CD4-positive, alpha-beta T cell treated with Interleukin-6 for 4 hours (primary cell): ENCODE results near the gene DTX3.
"Not testable (repeated sequence)": the region's sequence is repeated elsewhere in the genome, so short reads cannot be mapped to it uniquely, and the experiment has no call there.

Experiments
- DNase-seq: peaks from one replicate; pipeline ENCODE4 v3.0.0-alpha.2; 2020; ENCODE audit warnings: mixed read lengths

The DTX3 gene

DNA sequence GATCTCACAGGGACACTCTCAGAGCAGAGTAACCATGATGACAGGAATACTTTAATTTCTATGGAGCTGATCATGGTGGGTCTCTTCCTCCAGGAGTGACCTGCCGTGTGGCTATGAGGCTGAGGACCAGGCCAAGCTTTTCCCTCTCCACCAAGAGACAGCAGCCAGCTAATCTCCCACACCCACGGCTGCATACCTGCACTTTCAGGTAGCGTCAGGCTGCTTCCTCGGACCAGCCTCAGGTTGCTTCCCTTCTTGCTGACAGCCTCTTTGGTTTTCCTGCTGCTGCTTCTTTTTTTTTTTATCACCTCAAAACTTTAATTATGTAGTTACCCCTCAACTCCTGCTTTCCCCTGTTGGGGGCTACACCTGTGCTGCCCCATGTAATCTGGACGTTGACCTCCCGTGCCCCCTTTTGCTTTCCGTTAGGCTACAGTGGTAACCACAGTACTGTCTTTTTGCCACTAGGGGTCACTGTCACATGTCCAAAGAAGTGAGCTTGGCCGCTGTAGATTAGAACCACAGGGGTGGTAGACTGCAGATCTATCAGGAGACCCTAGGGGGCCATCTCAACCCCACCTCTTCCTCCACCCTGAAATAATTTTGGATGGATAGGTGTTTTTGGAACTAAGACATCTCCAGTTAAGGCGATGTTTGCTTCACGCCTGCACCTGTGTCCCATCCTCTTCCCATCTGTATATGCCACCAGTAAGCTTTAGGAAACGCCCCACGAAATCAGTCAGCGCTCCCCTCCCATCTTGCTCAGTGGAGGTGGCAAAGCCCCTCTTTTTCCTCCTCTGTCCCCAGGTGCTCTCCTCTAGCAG lies 21.4 kb upstream of the DTX3 start:
- DNase-seq = peak; percentile 71

DNA sequence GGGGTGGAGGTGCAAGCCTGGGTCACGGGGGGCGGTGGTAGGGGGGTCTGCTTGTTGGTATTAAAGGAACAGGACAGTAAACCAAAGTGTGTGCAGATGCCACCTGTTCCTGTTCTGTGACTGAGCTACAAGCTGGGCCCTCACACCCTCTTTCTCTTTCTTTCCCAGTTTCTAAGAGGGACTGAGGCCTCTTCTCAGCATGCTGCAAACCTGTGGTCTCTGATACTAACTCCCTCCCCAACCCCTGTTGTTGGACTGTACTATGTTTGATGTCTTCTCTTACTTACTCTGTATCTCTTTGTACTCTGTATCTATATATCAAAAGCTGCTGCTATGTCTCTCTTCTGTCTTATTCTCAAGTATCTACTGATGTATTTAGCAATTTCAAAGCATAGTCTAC lies 20.6 kb upstream of the DTX3 start:
- DNase-seq = no peak

DNA sequence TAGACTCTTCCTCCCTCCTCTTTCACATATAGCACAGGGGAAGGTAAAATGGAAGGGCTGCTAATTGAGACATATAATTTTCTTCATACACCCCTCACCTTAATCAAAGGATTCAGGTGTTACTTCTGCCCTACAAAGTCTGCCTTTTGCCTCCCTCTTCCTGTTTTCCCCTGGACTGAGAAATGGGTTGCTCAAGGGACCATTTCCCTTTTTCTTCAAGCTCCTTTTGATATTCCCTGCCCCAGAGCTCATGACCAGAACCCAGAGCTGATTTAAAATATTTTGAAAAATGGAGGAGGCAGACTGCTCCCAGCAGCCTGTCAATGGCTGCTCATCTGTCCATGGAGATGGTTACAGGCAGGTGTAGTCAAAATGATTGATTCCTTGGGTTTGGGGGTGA lies 19.9 kb upstream of the DTX3 start:
- no peak for DNase-seq

DNA sequence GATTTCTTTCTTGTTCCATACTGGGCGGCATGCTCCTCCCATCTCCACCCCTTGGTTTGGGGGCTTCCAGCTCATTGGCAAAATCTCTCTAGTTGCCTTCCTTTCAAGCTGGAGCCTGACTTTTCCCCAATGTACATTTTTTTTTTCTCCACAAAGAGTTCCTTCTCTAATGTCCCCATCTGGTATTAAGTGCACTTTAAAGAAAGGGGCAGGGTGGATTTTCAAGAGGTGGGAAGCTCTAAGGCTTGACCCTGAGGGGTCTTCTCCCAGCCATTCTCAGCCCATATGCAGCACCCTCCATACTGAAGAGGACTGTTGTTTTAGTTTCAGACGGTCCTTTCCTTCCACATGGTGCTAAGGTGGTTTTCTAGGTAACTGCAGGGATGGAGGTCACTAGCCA lies 19.5 kb upstream of the DTX3 start:
- DNase-seq = no peak

DNA sequence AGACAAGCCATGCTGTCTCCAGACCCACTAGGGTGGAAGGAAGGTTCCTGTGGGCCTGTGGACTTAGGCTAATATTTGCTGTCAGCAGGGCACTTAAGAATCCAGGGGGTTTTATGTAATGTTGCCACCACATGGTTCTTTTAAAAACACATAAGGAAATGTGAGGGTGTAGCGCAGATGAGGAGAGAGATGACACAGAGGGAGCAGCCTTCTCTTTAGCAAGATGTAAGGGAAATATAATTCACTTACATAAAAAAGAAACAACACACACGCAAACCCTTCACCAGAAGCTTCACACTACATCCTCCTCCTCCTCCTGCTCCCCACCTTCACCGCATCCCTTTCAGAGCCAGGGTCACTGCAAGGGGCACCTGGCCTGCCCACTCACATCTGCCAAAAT lies 18.5 kb upstream of the DTX3 start:
- DNase-seq = no peak

DNA sequence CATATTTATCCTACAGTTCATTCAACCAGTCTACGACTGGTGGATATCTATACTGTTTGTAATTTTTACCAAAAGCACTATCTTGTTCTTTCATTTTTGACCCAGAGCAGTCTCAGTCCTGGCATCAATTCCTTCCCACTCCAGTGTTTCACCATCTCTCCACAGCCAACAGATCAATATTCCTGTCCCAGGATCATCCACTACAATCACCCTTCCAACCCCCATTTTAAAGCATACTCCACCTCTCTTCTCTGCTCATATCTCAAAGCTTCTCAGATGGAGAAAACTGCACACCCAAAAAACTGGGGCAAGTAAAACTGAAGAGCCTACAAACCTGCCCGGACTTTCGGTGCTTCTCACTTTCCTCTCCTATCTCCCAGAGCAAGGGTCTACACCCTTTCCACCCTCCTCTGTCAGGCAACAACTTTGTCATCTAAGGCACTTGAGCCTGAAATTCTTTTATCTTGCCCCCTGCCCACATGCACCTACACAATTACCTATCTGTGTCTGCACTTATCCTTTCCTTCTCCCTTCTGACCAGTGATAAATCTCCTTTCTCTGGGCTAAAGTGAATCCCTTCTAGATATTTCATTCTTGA lies 17.7 kb upstream of the DTX3 start:
- no peak for DNase-seq

DNA sequence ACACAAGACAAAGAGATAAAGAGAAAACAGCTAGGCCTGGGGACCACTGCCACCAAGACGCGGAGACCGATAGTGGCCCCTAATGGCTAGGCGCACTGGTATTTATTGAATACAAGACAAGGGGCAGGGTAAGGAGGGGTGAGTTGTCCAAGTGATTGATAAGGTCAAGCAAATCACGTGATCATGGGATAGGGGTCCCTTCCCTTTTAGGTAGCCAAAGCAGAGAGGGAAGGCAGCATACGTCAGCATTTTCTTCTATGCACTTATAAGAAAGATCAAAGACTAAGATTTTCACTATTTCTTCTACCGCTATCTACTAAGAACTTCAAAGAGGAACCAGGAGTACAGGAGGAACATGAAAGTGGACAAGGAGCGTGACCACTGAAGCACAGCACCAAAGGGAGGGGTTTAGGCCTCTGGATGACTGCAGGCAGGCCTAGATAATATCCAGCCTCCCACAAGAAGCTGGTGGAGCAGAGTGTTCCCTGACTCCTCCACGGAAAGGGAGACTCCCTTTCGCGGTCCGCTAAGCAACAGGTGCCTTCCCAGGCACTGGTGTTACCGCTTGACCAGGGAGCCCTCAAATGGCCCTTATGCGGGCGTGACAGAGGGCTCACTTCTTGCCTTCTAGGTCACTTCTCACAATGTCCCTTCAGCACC lies 15.5 kb upstream of the DTX3 start:
- not testable (repeated sequence) for DNase-seq

DNA sequence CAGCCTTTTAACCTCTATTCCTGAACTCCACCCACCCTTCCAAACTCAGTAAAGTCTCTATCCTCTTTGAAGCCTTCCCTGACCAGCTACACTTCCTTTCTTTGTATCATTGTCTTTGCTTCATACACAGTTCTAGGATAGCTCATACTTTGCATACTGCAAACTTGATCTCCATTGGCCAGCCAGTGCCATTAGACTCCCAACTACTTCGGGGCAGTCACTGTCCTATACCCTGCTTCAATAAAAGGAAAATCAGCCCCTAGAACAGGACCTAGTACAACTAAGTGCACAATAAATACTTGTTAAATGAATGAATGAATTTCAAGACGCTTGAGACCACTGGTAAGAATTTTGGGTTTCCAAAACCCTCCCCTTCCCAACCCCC lies 14.2 kb upstream of the DTX3 start:
- DNase-seq = no peak

DNA sequence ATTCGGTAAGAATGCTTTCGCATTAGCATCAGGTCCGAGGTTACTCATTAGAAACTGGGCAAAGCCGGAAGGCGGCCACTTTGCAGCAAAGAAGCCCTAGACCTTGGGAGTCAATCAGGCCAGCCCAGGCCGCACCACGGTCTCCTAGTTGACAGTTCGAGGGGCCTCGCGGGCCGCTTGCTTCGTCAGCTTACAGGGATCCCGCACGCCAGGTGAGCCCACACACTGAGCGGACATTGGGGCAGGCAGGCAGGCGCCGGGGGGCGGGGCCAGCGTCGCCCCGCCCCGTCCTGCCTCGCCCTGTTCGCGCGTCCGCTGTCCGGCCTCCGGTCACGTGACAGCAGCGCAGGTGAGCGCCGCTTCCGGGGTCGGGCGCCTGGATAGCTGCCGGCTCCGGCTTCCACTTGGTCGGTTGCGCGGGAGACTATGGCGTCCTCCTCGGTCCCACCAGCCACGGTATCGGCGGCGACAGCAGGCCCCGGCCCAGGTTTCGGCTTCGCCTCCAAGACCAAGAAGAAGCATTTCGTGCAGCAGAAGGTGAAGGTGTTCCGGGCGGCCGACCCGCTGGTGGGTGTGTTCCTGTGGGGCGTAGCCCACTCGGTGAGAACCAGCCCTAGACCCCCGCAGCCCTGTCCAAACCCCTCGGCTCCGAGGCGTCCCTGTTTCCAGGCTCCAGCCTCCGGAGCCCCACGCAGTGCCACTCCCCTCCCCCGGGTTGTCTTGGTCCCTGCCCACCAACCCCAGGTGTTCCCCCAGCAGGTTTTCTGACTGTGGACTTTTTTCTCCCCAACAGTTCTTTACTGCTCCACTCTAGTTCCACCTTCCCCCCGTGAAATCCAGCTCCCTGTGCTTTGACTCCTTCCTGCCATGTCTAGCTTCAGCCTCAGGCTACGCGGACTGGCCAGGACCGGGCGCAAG lies 13.5 kb upstream of the DTX3 start, which contains the start of gene PIP4K2C:
Gene PIP4K2C, plus strand, starts transcription at position 329 of the 918 bp plus-strand sequence. Its CDS starts 98 bp downstream, at position 427.
- peak; percentile 85 for DNase-seq

DNA sequence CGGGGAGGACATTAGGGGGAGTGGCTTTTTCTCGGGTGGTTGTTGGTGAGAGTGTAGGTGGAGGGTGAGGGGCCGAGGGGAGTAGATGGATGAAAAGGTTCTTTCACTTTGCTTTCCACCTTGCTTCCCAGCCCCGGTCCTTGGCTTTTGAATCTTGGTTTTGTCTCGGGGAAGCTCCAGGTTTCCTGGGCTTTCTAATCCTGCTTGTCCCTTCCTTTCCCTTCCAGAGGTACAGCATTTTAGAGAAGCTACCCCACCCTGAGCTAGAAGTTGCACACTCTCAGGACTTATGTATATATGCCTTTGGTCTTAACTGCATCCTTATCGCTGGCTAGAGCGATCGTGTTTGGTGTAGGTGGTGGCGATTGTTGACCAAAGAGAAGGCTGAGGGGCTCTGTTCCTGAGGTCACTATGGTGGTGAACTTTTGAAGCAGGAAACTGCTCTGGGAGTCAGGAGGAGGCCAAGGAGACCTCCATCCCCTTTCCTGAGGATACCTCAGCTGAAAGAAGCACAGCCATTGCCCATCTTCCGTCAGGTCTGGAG lies 12.8 kb upstream of the DTX3 start:
- no peak for DNase-seq

DNA sequence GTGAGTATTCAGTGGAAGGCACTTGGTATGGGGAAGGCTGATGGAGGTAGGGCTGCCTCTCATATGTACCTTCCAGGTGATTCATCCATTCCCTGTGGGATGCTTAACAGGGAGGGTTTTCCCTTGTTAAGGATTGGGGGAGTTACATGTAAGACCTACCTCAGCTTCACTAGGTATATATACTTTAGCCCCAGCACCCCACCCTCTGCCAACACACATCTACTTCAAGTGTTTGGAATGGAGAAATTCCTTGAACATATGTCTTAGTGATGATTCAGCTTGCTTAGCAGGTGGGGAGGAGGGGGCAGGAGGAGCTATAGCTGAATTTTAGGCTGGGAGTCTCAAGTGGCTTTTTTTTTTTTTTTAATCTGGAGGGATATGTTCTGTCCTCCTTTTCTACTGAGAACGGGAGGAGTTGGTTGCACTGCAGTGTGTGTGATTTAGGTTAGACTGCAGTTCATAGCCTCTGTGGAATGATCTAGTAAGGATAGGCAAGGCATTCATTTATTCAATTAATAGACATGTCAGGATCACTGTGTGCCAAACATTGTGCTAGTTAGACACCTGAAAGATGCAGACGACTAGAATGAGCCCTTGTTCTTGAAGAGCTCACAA lies 12.0 kb upstream of the DTX3 start:
- DNase-seq = no peak

DNA sequence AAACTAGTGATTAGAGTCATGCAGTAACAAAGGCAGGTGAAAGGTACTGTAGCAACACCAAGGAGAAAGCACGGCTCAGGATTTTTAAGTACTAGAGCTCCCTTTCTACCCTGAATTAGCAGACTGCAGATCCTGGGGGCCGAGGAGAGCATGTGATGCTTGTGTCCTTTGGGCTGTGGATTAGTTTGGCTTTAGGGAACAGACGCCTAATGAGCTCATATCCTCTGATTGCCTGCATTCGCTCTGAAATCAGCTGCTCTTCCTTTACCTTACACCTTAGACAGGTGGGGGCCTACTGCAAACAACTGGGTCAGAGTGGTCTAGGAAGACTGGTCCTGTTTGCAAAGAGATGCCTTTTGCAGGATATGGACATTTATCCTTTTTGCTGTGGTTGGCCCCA lies 11.4 kb upstream of the DTX3 start:
- no peak for DNase-seq

DNA sequence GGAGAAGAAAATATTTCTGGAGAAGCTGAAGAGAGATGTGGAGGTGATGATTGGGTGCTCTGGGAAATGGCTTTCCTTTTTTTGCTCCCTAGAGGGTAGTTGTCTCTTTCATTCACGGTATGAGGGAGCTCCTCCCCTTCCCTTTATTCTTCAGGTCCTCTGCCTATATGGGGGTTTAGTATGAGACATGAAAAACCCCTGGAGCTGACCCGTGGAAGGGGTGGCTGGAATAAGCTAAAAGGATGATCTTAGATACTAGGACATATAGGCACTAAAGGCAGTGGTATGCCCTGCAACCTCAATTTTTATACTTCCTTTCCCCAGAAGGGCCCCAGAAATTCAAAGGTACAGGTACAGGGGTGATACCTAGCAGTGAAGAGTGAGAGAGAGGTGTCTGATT lies 4.2 kb upstream of the DTX3 start:
- no peak for DNase-seq

DNA sequence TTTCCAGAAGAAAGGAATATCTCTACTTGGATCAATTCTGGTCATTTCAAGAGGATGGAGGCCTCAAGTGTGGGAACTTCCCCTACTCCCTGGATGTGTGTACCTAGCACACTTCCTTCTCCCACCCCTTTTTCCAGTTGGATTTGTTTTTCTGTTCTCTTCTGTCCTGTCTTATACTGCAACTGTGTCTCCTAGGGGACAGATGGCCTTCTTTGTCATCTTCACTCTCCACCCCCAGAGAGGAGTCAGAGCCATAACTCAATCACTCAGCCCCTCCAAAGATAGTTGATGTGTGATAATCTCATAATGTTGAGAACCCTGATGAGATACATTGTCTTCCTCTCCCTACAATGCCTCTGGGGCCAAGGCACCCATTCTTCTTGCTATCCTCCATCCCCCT lies 2.1 kb upstream of the DTX3 start:
- no peak for DNase-seq

DNA sequence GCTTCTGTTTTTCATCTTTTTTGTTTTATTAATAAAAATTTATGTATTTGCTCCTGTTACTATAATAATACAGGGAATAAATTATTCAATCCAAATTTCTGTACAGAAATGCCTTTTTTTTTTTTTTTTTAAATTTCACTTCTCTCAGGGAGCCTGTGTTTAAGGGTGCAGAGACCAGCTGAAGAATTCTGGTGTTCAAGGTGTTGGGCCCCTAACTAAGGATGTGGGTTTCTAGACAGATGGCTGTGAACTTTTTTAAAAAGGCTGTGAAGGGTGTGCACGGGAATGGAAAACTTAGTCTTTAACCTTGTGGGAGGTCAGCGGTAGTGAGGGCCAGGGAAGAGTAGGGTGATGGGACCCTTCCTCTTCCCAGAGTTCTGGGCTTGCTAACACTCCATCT lies 1.3 kb upstream of the DTX3 start:
- no peak for DNase-seq

DNA sequence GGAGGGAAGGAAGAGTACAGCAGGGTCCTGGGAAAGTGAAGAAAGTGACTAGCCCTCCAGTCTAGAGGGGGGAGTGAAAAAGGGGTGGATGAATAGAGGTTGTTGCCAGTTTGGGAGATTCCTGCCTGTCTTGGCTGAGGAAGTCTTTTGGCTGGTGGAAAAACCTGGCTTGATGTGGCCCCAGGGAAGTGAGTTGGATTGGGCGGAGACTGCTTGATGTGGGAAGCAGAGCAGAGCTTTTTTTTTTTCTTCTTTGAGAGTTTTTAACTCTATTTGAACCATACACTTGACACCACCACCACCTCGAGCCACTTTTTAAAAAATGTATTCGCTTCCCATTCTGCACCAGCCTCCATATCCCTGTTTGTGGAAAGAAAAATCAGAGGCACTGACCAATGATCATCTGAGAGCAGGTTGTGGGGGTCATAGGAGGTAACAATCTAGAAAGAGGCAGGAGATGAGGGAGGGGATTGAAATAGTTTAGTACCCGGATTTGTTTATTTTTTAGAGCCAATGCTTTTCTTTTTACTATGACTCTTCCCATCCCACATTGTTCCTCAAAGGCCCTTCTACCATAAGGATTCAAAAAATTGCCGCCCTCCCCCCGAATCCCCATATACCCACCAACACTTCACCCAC lies 690 bp upstream of the DTX3 start:
- no peak for DNase-seq

DNA sequence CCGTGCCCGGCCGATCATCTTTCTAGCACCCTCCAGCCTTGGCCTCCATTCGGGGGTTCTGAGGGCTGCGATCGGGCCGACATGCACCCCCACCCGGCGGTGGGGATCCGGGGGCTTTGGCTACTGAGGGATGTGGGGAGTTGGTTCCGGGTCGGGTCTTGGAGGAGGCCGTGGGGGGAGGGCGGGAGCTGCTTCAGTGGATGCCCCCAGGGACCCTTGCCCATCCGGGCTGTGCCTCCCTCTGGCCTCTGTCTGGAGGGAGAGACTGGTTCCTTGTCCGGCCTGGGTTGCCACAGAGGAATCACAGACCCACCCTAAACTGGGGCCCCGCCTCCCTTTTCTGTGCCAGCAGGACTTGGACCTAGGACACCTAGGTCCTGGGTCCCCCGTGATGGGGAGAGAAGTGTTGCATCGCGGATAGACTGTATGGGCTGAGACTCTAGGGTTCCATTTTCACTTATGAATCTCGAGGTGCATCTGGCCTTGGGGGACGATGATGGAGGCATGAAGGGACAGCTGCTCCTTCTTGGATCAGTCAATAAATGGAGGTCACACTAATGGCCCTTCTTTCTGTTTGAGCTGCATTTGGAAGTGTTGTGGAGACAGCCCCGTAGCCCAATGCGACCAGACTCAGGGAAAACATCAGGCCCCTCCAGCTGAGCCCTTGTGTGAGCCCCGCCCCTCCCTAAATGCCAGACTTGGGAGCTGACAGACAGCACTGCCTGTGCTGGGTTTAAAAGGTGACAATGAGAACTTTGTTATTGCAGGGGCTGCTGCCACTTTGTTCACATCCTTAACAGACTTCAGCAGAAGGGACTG lies 577 bp downstream of the DTX3 start:
- DNase-seq = peak; percentile 20

DNA sequence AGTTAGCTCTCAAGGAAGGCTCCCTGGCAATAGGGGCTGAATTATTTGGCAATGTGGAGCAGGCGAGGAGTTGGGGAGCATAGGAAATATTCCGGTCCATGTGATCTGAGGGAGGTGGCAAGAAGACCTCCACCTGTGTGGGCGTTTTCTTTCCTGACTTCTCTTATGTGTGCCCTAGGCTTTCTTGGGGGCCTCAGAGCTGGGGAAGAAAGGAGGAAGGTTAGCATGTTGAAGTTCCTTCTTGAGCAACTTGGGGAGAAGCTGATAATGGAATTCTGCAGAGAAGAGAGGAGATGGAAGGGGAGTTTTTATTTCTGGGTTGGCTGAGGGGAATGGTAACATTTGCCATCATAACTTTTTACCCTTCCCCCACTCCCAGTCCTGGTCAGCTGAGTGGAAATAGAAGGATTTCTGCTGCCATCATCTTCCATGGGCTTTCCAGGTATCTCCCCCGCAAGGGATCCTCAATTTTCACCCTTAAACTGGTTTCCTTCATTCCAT lies 1.2 kb downstream of the DTX3 start:
- no peak for DNase-seq

DNA sequence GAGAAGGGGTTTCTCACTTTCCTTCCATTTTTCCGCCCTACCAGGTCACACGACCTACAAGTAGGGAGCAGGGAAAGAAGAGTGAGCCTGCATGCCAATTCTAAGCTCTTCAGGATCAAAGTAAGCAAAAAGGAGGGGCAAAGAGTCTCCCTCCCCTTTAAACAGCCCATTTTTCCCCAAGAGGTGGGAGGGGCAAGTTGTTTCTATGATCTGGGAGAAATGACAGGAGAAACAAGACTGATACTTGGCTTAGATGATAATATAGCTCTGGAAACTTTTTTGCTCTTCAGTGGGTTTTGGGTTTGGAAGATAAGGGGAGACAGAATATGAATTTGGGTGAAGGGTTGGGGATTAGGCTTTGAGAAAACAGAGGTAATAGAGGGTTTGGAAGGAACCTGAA lies 1.8 kb downstream of the DTX3 start:
- no peak for DNase-seq

DNA sequence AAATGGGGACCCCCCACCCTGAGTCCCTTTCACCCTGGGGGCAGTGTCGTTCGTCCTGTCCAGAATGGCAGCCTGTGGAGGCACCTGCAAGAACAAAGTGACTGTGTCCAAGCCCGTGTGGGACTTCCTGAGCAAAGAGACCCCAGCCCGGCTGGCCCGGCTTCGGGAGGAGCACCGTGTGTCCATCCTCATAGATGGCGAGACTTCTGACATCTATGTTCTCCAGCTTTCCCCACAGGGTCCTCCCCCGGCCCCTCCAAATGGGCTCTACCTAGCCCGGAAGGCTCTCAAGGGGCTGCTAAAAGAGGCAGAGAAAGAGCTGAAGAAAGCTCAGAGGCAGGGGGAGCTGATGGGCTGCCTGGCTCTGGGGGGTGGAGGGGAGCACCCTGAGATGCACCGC lies 2.2 kb downstream of the DTX3 start:
- no peak for DNase-seq
